NCI-H748 treated with DMSO at 0.1 percent for 48 hours (cell line): ENCODE results near the gene SAAL1.

Experiments
- DNase-seq: peaks from one replicate; lab custom pipeline; 2025; lab: John Stamatoyannopoulos, UW

Gene SAAL1

DNA sequence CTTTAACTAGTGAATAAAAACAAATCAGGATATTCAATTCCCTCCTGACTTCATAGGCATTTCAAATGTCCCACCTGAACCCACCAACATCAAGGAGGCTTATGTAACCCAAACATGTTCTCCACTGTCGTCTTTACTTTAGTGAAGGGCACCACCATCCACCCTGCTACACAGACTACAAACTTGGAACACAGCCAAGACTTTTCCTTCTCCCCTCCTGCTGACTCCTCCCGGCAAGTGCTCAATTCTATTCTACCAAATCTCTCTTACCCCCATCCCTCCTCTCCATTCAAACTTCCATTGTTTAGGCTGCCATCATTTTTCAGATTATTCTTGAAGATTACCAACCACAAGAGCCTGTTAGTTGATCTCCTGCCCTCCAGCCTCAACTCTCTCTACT lies 24.3 kb downstream of the SAAL1 start:
- DNase-seq, result no peak

GRCh38 chr11:18080451-18080850 lies 25.4 kb downstream of the SAAL1 start:
- DNase-seq, result no peak

GRCh38 chr11:18078909-18079308 lies 27.0 kb downstream of the SAAL1 start:
- DNase-seq, result no peak

DNA sequence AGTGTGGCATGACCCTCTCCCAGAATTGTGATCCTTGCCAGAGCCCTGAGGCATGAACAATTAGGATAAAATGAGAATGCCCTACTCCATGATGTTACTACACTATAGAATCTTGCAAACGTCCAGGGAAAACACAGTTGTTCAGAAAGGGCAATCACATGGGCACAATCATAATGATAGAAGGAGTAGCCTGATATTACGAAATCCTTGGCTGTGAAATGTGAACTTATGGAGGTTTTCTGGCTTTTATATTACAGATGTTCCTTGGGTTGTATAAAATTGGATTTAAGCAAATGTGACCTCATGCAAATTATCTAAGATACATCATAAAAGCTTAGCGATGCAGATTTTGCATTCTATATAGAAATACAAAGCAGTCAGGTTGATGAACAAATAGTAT lies 30.4 kb downstream of the SAAL1 start:
- DNase-seq, result no peak

GRCh38 chr11:18071098-18071705 lies 34.7 kb downstream of the SAAL1 start:
- DNase-seq, result peak; percentile 49

DNA sequence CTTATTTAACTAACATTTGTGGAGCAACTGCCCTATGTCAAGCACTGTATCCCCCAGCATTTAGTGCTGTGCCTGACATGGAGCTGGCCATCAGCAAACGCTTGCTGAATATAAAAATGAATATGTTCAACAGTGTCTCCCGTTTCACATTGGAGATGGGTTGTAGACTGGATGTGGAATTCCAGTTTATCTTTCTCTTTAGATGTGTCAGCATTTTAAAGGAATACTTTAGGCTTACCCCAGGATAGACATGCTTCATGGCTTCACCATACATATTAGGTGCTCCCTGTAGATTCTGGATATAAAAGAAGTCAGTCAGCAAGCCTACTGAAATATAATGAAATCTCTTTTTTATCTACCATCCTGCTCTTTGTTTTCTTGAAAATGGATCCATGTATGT lies 38.5 kb downstream of the SAAL1 start:
- DNase-seq, result no peak

- DNase-seq, result no peak
Observed at GRCh38 chr11:18066626-18067025, 39.3 kb downstream of the SAAL1 start.

- DNase-seq, result peak; percentile 80
Observed at GRCh38 chr11:18065572-18065971, 40.3 kb downstream of the SAAL1 start.

- DNase-seq, result peak; percentile 27
Observed at GRCh38 chr11:18064450-18065054, 41.3 kb downstream of the SAAL1 start.

DNA sequence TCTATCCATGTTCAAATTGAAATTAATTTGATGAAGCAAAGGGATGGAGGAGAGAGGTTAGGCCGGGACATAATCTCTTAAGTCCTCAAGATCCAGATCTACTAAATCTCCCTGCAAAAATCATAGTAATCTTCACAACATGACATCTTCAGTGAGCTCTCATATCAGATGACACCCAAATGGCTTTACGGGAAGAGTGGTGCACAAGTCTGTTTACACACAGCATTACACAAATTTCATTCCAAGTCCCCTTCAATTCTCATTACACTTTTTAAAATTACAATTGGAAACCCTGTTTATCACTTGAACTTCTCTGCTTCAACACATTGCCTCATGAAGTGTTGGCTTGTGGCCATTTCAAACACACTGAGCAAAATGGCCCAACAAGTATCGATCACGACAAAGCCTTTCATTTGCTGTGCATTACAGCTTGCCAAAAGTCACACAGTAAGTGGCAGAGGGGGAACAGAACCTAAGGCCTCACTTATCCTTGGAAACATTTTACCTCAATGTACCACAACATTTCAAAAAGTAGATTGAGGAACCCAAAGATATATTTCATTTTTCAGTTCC lies 41.9 kb downstream of the SAAL1 start:
- peak; percentile 71 for DNase-seq

- peak; percentile 64 for DNase-seq
Observed at GRCh38 chr11:18063125-18063524, 42.8 kb downstream of the SAAL1 start.

GRCh38 chr11:18061351-18061750 lies 44.5 kb downstream of the SAAL1 start:
- DNase-seq, result no peak

DNA sequence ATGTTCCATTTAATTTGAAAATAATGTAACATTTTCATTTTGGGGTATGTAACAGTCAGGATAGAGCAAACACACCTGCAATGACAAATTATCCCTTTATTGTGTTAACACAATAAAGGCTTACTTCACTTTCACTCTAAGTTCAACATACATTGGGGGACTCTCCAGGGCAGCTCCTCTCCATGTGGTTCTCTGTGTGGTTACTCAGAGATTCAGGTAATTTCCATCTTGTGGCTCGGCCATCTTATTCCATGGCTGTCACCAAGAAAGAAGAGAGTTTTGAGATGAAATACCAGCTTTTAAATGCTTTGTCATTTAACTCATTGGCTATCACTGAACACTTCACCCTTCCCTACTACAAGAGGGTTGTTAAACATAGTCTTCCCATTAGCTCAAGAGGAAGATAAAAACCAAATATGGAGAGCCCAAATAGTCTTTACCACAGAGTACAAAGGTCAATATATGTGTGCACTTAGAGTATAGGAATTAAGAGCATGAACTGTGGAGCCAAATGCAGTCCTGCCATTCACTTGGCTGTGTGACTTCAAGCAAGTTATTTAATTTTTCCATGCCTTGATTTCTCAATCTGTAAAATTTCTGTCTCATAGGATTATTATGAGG lies 49.2 kb downstream of the SAAL1 start:
- no peak for DNase-seq

GRCh38 chr11:18054511-18055103 lies 51.3 kb downstream of the SAAL1 start:
- no peak for DNase-seq

- DNase-seq, result no peak
Observed at GRCh38 chr11:18050848-18051247, 55.0 kb downstream of the SAAL1 start.

GRCh38 chr11:18046116-18046777 lies 59.6 kb downstream of the SAAL1 start, which contains the start of gene TPH1:
Gene TPH1 (minus strand): TSS chr11:18046269. CDS start chr11:18040762, 5,507 bp downstream.
- DNase-seq, result no peak

- DNase-seq, result no peak
Observed at GRCh38 chr11:18036456-18036855, 69.4 kb downstream of the SAAL1 start.
